SK-N-SH treated with all-trans-retinoic acid at 6 μM for 48 hours (cell line): ENCODE results near the gene ARMH1.

Source experiments
- ATAC-seq: fragments of 200-7000 bp; cut with Tn5 transposase; 3 replicates; pipeline ENCODE4 v1.9.1; 2020; ENCODE audit warnings: mild to moderate bottlenecking, moderate library complexity
- ARNTL ChIP-seq: fragments of 450-650 bp; formaldehyde crosslinking; IDR thresholded peaks from 2 replicates; pipeline ENCODE4 v1.5.0; 2020; ENCODE audit warnings: low read depth, mild to moderate bottlenecking, moderate library complexity, borderline replicate concordance
- BACH2 ChIP-seq: fragments of 250-450 bp; sonication (Bioruptor Pico); IDR thresholded peaks from 2 replicates; pipeline ENCODE4 v1.9.0; 2021; ENCODE audit warnings: mild to moderate bottlenecking, borderline replicate concordance
- CSDC2 ChIP-seq: fragments of 250-450 bp; sonication (Bioruptor Pico); IDR thresholded peaks from 2 replicates; pipeline ENCODE4 v1.5.0; 2020; ENCODE audit warnings: mild to moderate bottlenecking, moderate library complexity
- CSRNP3 ChIP-seq: fragments of 250-450 bp; sonication (Bioruptor Pico); IDR thresholded peaks from 2 replicates; pipeline ENCODE4 v1.5.1; 2021; ENCODE audit warnings: mild to moderate bottlenecking, moderate library complexity
- ESRRG ChIP-seq: fragments of 250-450 bp; sonication (Bioruptor Pico); IDR thresholded peaks from 2 replicates; pipeline ENCODE4 v1.6.1; 2021; ENCODE audit warnings: mild to moderate bottlenecking
- GLIS3 ChIP-seq: fragments of 250-450 bp; sonication (Bioruptor Pico); IDR thresholded peaks from 2 replicates; pipeline ENCODE4 v1.5.0; 2020; ENCODE audit warnings: mild to moderate bottlenecking, moderate library complexity
- ISL1 ChIP-seq: fragments of 250-450 bp; sonication (Bioruptor Pico); IDR thresholded peaks from 2 replicates; pipeline ENCODE4 v2.1.2; 2022; ENCODE audit warnings: mild to moderate bottlenecking, moderate library complexity
- RARB ChIP-seq: fragments of 250-450 bp; sonication (Bioruptor Pico); IDR thresholded peaks from 2 replicates; pipeline ENCODE4 v1.8.0; 2021; ENCODE audit warnings: mild to moderate bottlenecking, moderate library complexity
- SNAI2 ChIP-seq: fragments of 250-450 bp; sonication (Bioruptor Pico); IDR thresholded peaks from 2 replicates; pipeline ENCODE4 v1.5.0; 2020; ENCODE audit warnings: mild to moderate bottlenecking, moderate library complexity
- TCF4 ChIP-seq: fragments of 250-450 bp; sonication (Bioruptor Pico); IDR thresholded peaks from 2 replicates; pipeline ENCODE4 v1.8.0; 2021; ENCODE audit warnings: mild to moderate bottlenecking, moderate library complexity, borderline replicate concordance
- TOX ChIP-seq: fragments of 250-450 bp; sonication (Bioruptor Pico); IDR thresholded peaks from 2 replicates; pipeline ENCODE4 v1.8.0; 2021; ENCODE audit warnings: mild to moderate bottlenecking, moderate library complexity, borderline replicate concordance
- ZFP3 ChIP-seq: fragments of 250-450 bp; sonication (Bioruptor Pico); IDR thresholded peaks from 2 replicates; pipeline ENCODE4 v1.5.0; 2020; ENCODE audit warnings: mild to moderate bottlenecking, moderate library complexity
- ZFP30 ChIP-seq: fragments of 450-650 bp; formaldehyde crosslinking; IDR thresholded peaks from 2 replicates; pipeline ENCODE4 v1.5.0; 2022; ENCODE audit warnings: mild to moderate bottlenecking, moderate library complexity
- ZNF565 ChIP-seq: fragments of 450-650 bp; formaldehyde crosslinking; conservative IDR thresholded peaks from 2 replicates; pipeline ENCODE4 v1.5.0; 2020; ENCODE audit warnings: low read depth, mild to moderate bottlenecking, moderate library complexity
- ZNF70 ChIP-seq: fragments of 450-650 bp; formaldehyde crosslinking; IDR thresholded peaks from 2 replicates; pipeline ENCODE4 v1.5.0; 2020; ENCODE audit warnings: mild to moderate bottlenecking, moderate library complexity
- ZNF8 ChIP-seq: fragments of 450-650 bp; formaldehyde crosslinking; IDR thresholded peaks from 2 replicates; pipeline ENCODE4 v1.5.0; 2020; ENCODE audit warnings: mild to moderate bottlenecking, moderate library complexity
- TF ChIP-seq, protein P1 (sequence below): fragments of 250-450 bp; sonication (Bioruptor Pico); IDR thresholded peaks from 2 replicates; pipeline ENCODE4 v1.5.0; 2020; ENCODE audit warnings: mild to moderate bottlenecking, moderate library complexity
- TF ChIP-seq, protein P2 (sequence below): fragments of 250-450 bp; sonication (Bioruptor Pico); IDR thresholded peaks from 2 replicates; pipeline ENCODE4 v1.8.0; 2020; ENCODE audit warnings: mild to moderate bottlenecking, moderate library complexity, borderline replicate concordance
- TF ChIP-seq, protein P3 (sequence below): fragments of 250-450 bp; sonication (Bioruptor Pico); IDR thresholded peaks from 2 replicates; pipeline ENCODE4 v1.5.1; 2020; ENCODE audit warnings: low read depth, mild to moderate bottlenecking, moderate library complexity

The ARMH1 gene

GRCh38 chr1:44640200-44640853 lies 34.2 kb upstream of the ARMH1 start:
- TF ChIP-seq GLIS3 (CRISPR knock-in tag) (no peak), ZNF70 (CRISPR knock-in tag) (no peak), ZFP30 (no peak), ARNTL (no peak), ZNF8 (no peak), ESRRG (CRISPR knock-in tag) (no peak), TOX (no peak), ZFP3 (CRISPR knock-in tag) (no peak), RARB (CRISPR knock-in tag) (no peak), TCF4 (CRISPR knock-in tag) (no peak), ISL1 (CRISPR knock-in tag) (no peak), BACH2 (no peak), CSDC2 (CRISPR knock-in tag) (no peak), ZNF565 (CRISPR knock-in tag) (no peak)
- TF ChIP-seq, protein P1, sequence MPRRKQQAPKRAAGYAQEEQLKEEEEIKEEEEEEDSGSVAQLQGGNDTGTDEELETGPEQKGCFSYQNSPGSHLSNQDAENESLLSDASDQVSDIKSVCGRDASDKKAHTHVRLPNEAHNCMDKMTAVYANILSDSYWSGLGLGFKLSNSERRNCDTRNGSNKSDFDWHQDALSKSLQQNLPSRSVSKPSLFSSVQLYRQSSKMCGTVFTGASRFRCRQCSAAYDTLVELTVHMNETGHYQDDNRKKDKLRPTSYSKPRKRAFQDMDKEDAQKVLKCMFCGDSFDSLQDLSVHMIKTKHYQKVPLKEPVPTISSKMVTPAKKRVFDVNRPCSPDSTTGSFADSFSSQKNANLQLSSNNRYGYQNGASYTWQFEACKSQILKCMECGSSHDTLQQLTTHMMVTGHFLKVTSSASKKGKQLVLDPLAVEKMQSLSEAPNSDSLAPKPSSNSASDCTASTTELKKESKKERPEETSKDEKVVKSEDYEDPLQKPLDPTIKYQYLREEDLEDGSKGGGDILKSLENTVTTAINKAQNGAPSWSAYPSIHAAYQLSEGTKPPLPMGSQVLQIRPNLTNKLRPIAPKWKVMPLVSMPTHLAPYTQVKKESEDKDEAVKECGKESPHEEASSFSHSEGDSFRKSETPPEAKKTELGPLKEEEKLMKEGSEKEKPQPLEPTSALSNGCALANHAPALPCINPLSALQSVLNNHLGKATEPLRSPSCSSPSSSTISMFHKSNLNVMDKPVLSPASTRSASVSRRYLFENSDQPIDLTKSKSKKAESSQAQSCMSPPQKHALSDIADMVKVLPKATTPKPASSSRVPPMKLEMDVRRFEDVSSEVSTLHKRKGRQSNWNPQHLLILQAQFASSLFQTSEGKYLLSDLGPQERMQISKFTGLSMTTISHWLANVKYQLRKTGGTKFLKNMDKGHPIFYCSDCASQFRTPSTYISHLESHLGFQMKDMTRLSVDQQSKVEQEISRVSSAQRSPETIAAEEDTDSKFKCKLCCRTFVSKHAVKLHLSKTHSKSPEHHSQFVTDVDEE (CRISPR knock-in tag), result no peak
- TF ChIP-seq, all 23 proteins: peak for 0
- ATAC-seq, result no peak

DNA sequence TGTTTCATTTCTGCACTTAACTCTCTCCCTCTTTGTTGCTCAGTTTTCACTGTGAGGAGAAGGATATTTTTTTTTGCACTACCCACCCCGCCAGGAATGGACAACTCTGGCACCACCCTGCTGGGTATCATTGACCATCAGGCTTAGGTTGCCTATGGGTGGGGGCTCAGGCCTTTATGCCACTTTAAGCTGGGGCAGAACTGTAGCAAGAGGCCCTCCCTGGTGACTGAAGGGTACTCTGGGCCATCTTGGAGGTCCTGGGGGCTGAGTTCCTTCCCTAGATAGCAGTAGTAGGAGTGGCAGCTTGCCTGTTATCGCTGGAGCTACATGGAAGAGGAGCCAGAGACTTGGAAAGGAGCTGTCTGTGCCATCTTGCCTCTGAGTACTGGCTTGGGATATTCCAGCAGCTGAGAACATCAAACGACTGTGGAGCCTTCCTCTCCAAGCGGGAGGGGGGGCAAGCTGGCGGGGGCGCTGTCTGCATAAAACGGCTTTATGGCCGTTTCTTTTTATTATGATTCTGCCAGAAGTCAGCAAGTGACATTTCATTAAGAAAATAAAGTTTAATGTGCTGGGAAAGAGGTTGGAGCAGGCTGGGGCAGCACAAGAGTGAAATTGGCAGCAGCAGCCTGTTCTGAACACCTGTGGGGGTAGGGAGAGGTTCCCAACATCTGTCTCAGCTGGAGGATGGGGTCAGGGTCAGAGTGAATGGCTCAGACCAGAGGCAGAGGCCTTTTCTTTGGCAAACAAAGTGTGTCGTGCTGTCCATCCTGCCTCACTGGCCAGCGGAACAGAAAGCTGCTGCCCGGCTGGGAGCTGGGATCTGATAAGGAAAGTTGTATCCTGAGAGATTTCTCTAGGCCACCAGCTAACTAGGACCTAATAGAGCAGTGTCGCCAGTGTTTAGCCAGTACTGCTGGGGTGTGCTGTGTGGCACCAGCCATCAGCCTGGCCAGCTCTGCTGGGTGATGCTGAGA lies 33.1 kb upstream of the ARMH1 start:
- TF ChIP-seq ZNF8 (no peak), GLIS3 (CRISPR knock-in tag) (no peak), ISL1 (CRISPR knock-in tag) (no peak), ZNF565 (CRISPR knock-in tag) (no peak), RARB (CRISPR knock-in tag) (no peak), CSRNP3 (CRISPR knock-in tag) (no peak), ESRRG (CRISPR knock-in tag) (no peak), SNAI2 (CRISPR knock-in tag) (no peak), TCF4 (CRISPR knock-in tag) (no peak), TOX (no peak), ARNTL (no peak), ZFP3 (CRISPR knock-in tag) (no peak)
- TF ChIP-seq, protein P2, sequence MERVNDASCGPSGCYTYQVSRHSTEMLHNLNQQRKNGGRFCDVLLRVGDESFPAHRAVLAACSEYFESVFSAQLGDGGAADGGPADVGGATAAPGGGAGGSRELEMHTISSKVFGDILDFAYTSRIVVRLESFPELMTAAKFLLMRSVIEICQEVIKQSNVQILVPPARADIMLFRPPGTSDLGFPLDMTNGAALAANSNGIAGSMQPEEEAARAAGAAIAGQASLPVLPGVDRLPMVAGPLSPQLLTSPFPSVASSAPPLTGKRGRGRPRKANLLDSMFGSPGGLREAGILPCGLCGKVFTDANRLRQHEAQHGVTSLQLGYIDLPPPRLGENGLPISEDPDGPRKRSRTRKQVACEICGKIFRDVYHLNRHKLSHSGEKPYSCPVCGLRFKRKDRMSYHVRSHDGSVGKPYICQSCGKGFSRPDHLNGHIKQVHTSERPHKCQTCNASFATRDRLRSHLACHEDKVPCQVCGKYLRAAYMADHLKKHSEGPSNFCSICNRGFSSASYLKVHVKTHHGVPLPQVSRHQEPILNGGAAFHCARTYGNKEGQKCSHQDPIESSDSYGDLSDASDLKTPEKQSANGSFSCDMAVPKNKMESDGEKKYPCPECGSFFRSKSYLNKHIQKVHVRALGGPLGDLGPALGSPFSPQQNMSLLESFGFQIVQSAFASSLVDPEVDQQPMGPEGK (CRISPR knock-in tag), result no peak
- TF ChIP-seq, protein P3, sequence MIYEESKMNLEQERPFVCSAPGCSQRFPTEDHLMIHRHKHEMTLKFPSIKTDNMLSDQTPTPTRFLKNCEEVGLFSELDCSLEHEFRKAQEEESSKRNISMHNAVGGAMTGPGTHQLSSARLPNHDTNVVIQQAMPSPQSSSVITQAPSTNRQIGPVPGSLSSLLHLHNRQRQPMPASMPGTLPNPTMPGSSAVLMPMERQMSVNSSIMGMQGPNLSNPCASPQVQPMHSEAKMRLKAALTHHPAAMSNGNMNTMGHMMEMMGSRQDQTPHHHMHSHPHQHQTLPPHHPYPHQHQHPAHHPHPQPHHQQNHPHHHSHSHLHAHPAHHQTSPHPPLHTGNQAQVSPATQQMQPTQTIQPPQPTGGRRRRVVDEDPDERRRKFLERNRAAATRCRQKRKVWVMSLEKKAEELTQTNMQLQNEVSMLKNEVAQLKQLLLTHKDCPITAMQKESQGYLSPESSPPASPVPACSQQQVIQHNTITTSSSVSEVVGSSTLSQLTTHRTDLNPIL (CRISPR knock-in tag), result no peak
- TF ChIP-seq, protein P1 (CRISPR knock-in tag), result no peak
- ATAC-seq, result peak; percentile 13; the same call in 1 of the 3 replicates
